GM18867 (cell line): ENCODE measurements around the gene AKR1D1.
"Not testable (repeated sequence)": the region's sequence is repeated elsewhere in the genome, so short reads cannot be mapped to it uniquely, and the experiment has no call there.

Source experiments
- ATAC-seq: cut with Tn5 transposase; IDR thresholded peaks from one replicate; pipeline ENCODE4 v1.9.1; 2021; ENCODE audit warnings: mild to moderate bottlenecking, moderate library complexity; ENCODE audit not compliant: unreplicated experiment

Gene AKR1D1

GRCh38 chr7:138116892-138117291 is 40.6 kb downstream of the AKR1D1 start:
- no peak for ATAC-seq

- ATAC-seq = no peak
These were observed 44.0 kb downstream of the AKR1D1 start for GRCh38 chr7:138120140-138120827.

- ATAC-seq = no peak
These were observed 45.9 kb downstream of the AKR1D1 start for GRCh38 chr7:138122162-138122561.

GRCh38 chr7:138125119-138125518 is 48.9 kb downstream of the AKR1D1 start:
- ATAC-seq = no peak

- ATAC-seq = peak; percentile 96
These were observed 49.4 kb downstream of the AKR1D1 start for GRCh38 chr7:138125598-138126111.

GRCh38 chr7:138126928-138127327 is 50.7 kb downstream of the AKR1D1 start:
- no peak for ATAC-seq

GRCh38 chr7:138127996-138128395 is 51.7 kb downstream of the AKR1D1 start:
- no peak for ATAC-seq

GRCh38 chr7:138129551-138130165 is 53.4 kb downstream of the AKR1D1 start:
- no peak for ATAC-seq

GRCh38 chr7:138137423-138138171 is 61.3 kb downstream of the AKR1D1 start:
- peak; percentile 71 for ATAC-seq

- no peak for ATAC-seq
These were observed 62.0 kb downstream of the AKR1D1 start for GRCh38 chr7:138138244-138138643.

- no peak for ATAC-seq
These were observed 66.4 kb downstream of the AKR1D1 start for GRCh38 chr7:138142583-138143201.

- no peak for ATAC-seq
These were observed 68.7 kb downstream of the AKR1D1 start for GRCh38 chr7:138144958-138145357.

- not testable (repeated sequence) for ATAC-seq
These were observed 70.0 kb downstream of the AKR1D1 start for GRCh38 chr7:138146221-138146620.

- ATAC-seq = not testable (repeated sequence)
These were observed 70.8 kb downstream of the AKR1D1 start for GRCh38 chr7:138146757-138147734.

- ATAC-seq = no peak
These were observed 75.7 kb downstream of the AKR1D1 start for GRCh38 chr7:138151731-138152577.

GRCh38 chr7:138154661-138155060 is 78.4 kb downstream of the AKR1D1 start:
- ATAC-seq = no peak

GRCh38 chr7:138157702-138158101 is 81.4 kb downstream of the AKR1D1 start:
- ATAC-seq = no peak

GRCh38 chr7:138158739-138159528 is 82.7 kb downstream of the AKR1D1 start:
- ATAC-seq = no peak
